ENCODE data around the gene NOX4.
"Not testable (repeated sequence)": the region's sequence is repeated elsewhere in the genome, so short reads cannot be mapped to it uniquely, and the experiment has no call there.

DNA sequence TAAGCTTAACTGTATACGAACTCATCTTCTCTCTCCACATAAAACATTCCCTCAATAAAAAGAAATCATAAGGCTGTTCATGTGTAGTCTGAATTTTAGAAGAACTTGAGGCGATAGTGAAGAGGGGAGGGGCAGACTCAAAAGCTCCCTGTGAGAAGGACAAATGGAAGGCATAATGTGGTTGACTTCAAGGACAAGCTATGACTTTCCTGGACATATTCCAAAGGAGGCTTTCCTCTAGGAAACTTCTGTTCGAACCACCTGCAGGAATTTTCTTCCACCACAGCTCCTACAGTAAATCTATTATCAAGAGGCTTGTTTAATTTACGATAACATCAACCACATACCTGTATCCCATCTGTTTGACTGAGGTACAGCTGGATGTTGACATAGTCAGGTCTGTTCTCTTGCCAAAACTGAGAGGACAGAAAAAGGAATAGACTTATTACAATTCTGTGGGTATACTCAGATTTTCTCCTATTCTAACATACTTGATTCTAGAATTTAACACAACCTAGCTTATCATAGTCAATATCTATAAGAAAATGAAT is 154.0 kb downstream of the NOX4 start:
- TF ChIP-seq, protein P1, sequence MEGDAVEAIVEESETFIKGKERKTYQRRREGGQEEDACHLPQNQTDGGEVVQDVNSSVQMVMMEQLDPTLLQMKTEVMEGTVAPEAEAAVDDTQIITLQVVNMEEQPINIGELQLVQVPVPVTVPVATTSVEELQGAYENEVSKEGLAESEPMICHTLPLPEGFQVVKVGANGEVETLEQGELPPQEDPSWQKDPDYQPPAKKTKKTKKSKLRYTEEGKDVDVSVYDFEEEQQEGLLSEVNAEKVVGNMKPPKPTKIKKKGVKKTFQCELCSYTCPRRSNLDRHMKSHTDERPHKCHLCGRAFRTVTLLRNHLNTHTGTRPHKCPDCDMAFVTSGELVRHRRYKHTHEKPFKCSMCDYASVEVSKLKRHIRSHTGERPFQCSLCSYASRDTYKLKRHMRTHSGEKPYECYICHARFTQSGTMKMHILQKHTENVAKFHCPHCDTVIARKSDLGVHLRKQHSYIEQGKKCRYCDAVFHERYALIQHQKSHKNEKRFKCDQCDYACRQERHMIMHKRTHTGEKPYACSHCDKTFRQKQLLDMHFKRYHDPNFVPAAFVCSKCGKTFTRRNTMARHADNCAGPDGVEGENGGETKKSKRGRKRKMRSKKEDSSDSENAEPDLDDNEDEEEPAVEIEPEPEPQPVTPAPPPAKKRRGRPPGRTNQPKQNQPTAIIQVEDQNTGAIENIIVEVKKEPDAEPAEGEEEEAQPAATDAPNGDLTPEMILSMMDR (IDR thresholded peaks at IDR 0.05 in 8 of 11, conservative IDR thresholded peaks at IDR 0.05 in 3 of 11) = not testable (repeated sequence)
- TF ChIP-seq POLR2A, POLR2AphosphoS5 (IDR thresholded peaks at IDR 0.05): not testable (repeated sequence)
